ENCODE measurements around the gene TMEM26. TPM values are rescaled to one million over a fixed set of nuclear protein-coding genes. Genes with fewer than 3 reads are reported as not detected.

Gene TMEM26
- total and polyA plus RNA-seq, 2 of the 13 experiments (the other 11 are each of a cell fraction or from before 2014, with no cell fraction given), result not detected

DNA sequence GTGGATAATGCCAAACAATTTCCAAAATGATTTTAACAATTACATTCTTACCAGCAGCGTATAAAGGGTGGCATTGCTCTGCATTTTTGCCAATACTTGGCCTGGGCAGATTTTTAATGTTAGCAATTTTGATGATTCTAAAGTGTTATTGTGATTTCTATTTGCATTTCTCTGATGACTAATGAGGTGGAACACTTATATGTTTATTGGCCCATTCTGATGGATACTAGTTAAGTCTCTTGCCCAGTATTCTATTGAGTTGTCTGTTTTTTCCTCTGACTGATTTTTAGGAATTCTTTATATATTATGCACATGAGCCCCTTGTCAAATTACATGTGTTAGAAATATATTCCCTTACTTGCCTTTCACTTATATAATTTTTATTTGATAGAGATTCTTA, 86.8 kb downstream of the TMEM26 start (continued):
- no peak for TF ChIP-seq TMF1 (CRISPR knock-in tag; IDR thresholded peaks at IDR 0.05; ENCODE audit: low read depth)

DNA sequence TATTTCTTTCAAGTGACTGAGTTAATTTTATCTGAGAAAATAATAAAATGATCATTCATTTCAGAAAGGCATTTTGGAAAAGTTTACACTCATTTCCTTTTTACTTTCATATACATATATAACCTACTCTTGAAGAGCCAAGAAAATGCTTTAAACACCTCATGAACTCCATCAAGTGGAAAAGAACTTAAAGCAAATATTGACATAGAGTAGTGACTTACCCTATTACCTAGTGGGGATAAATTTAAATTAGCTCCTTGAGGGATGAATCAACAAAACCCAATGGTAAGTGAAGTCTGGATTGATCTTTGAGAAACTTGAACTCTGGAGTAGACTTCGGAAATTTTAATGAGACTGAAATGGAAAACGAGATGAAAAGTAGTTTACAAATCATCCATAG, 88.6 kb downstream of the TMEM26 start:
- Histone ChIP-seq H3K36me3 (replicated peaks in 1 of 2; ENCODE audit: control insufficient read depth in 1 of 2, insufficient read depth in 2 of 2, low read length in 2 of 2) (no peaks in the 10 kb centered on the region), H3K79me2 (ENCODE audit: insufficient read depth, low read length) (no peaks in the 10 kb centered on the region), H4K20me1 (ENCODE audit: insufficient read depth, low read length) (no peaks in the 10 kb centered on the region), H3K9ac (ENCODE audit: insufficient read depth, low read depth, low read length) (no peak overlapping the region), H3K27ac (ENCODE audit: extremely low read length, insufficient read depth, low read length) (no peak overlapping the region), H3K4me1 (ENCODE audit: insufficient read depth, low read length) (no peaks in the 10 kb centered on the region), H3K27me3 (ENCODE audit: control insufficient read depth in 1 of 2, insufficient read depth in 2 of 2, low read length in 2 of 2) (no peaks in the 10 kb centered on the region), H3K4me3 (replicated peaks in 1 of 3; ENCODE audit: insufficient read depth in 1 of 3, low read depth in 2 of 3, low read length in 3 of 3) (no peak overlapping the region), H3K4me2 (ENCODE audit: low read depth, low read length) (no peak overlapping the region), H3K9me3 (ENCODE audit: low read length) (no peaks in the 10 kb centered on the region), H2AFZ (ENCODE audit: low read length) (no peak overlapping the region)
- BruUV-seq (replicated peaks), result no TSS peak
- intact Hi-C loops (cut with micrococcal nuclease; ENCODE audit: unreplicated experiment), result no loop called here
- FAIRE-seq, result no peak
- CTCF ChIA-PET (ENCODE audit: low intra/inter-chr PET ratio, low total read pairs), result no interaction called here
- ATAC-seq, result no peak
- WGBS (ENCODE audit: low lambda C conversion rate), result 0% methylated on average over 2 of the region's 2 CpGs
- no peak for DNase-seq (ENCODE audit: low spot score)
- TF ChIP-seq ZNF205 (CRISPR knock-in tag; IDR thresholded peaks at IDR 0.05) (no peak), KLF6 (CRISPR knock-in tag; IDR thresholded peaks at IDR 0.05) (no peak), TGIF2 (CRISPR knock-in tag; IDR thresholded peaks at IDR 0.05) (no peak), TSC22D2 (CRISPR knock-in tag; IDR thresholded peaks at IDR 0.05; ENCODE audit: borderline replicate concordance) (no peak), ZNF790 (CRISPR knock-in tag; IDR thresholded peaks at IDR 0.05; ENCODE audit: borderline replicate concordance) (no peak), ZNF253 (CRISPR knock-in tag; IDR thresholded peaks at IDR 0.05; ENCODE audit: borderline replicate concordance) (no peak)
- TF ChIP-seq, protein P1, sequence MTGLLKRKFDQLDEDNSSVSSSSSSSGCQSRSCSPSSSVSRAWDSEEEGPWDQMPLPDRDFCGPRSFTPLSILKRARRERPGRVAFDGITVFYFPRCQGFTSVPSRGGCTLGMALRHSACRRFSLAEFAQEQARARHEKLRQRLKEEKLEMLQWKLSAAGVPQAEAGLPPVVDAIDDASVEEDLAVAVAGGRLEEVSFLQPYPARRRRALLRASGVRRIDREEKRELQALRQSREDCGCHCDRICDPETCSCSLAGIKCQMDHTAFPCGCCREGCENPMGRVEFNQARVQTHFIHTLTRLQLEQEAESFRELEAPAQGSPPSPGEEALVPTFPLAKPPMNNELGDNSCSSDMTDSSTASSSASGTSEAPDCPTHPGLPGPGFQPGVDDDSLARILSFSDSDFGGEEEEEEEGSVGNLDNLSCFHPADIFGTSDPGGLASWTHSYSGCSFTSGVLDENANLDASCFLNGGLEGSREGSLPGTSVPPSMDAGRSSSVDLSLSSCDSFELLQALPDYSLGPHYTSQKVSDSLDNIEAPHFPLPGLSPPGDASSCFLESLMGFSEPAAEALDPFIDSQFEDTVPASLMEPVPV (CRISPR knock-in tag; IDR thresholded peaks at IDR 0.05), result no peak
- POLR2A ChIA-PET, result no interaction called here
- in situ Hi-C loops (cut with HindIII; ENCODE audit: extremely low pct_ligation_motif_present, low pct_unique_long_range_greater_than_20kb), result no loop called here
